Measurements from ENCODE around the gene MED10. TPM values are rescaled to one million over a fixed set of nuclear protein-coding genes. Genes with fewer than 3 reads are reported as not detected.

Gene MED10
- total RNA-seq, 1 donor from 2014 or later = 29.4 TPM

DNA sequence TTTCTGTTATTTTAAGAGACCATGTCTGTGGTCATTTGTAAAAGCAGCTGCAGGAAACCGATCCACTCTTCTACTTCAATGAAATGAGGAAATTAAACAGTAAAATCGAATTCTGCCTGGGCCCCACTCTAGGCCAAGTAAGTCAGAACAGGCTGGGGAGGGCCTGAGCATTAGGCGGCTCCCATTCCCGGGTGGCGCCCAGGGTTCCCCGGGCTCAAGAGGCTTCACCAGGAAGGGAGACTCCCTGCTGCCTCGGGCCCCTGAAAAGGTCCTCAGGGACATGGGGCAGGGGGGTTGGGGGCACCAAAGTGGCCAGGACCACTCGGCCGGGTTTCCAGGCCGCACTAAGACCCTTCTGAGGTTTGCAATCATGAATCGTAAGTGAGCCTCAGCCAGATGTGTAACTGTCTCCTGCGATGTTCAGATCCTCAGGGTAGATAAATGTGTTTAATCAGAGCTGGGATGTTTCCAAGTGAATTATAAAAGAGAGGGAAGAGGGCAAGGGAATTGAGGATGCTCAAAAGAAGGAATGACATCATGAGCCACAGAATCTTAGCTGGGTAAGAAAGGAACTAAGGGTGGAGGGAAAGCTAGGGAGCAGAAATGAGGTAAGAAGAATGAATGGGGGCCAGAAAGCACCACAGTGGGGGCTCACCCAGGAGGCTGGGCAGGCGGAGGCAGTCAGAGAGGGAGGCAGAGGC, 24.6 kb downstream of the MED10 start:
- Mint-ChIP-seq H3K9me3 (no peaks in the 10 kb centered on the region), H3K4me1 (no peaks in the 10 kb centered on the region), H3K4me3 (no peak overlapping the region), H3K27ac (ENCODE audit: unreplicated experiment) (no peak overlapping the region), H3K27me3 (ENCODE audit: low read depth) (peaks cover 6% of the 10 kb centered on the region), H3K36me3 (ENCODE audit: low read depth) (no peaks in the 10 kb centered on the region)
- TF ChIP-seq CTCF (conservative IDR thresholded peaks at IDR 0.05) = no peak
- DNase-seq (ENCODE audit: low read depth, low spot score) = no peak

DNA sequence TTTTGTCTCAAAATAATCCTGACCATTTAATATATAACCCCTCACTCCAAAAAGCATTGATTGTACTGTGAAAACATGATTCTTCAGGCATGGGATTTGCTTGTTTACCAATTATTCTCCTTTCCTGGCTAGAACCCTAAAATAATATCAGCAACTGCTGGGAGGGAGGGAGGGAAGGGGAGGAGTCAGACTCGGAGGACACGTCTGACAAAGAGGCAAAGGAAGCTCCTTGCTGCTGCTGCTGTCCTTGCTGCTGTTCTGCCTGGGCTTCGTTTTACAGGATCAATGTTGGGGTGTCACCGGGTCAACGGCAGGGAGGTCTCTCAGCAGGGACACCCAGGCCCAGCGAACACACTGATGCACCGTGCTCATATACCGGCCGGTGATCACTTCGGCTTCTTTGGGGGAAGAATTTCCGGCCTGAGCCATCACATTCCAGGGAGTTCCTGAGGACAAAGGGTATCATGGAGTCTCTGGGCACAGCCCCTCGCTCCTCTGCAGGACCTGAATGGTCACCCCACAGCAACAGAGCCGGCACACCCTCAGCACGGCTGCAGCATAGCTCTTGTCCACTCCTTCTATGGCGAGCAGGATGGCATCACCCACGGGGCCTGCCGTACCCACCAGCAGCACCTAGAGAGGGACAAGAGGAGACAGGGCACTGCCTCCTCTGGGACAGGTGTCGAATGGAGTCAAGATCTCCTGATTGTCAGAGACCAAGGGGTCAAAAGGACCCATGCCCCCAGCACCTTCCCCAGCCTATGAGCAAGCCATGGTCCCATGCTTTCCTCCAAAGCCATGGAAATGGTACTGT, 27.9 kb downstream of the MED10 start:
- TF ChIP-seq CTCF (conservative IDR thresholded peaks at IDR 0.05) = no peak
- no peaks in the 10 kb centered on the region for H3K9me3 Mint-ChIP-seq
- no peaks in the 10 kb centered on the region for H3K36me3 Mint-ChIP-seq (ENCODE audit: low read depth)
- no peak overlapping the region for H3K4me3 Mint-ChIP-seq
- peaks cover 13% of the 10 kb centered on the region for H3K27me3 Mint-ChIP-seq (ENCODE audit: low read depth)
- H3K4me1 Mint-ChIP-seq = no peaks in the 10 kb centered on the region
- no peak for DNase-seq (ENCODE audit: low read depth, low spot score)
- no peak overlapping the region for H3K27ac Mint-ChIP-seq (ENCODE audit: unreplicated experiment)

DNA sequence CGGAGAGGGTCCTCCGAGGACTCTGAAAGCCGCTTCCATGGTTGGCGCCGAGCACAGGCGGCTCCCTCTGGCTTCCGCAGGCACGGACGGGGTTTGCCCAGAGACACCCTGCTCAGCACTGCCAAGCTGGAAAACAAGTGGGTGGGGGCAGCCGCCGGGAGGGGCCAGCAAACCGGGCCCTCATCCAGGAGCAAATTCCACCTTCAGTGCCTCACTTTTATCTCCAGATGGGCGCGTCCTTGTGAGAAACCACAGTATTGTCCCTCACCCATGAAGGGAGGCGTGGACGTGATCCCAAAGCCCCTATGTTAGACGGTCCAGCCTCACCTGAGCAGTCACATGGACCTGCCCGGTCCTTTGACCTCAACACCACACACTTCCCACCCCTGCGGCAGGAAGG, 29.0 kb downstream of the MED10 start:
- no peaks in the 10 kb centered on the region for H3K36me3 Mint-ChIP-seq (ENCODE audit: low read depth)
- DNase-seq (ENCODE audit: low read depth, low spot score) = no peak
- no peak overlapping the region for H3K4me3 Mint-ChIP-seq
- H3K27ac Mint-ChIP-seq (ENCODE audit: unreplicated experiment) = no peak overlapping the region
- H3K9me3 Mint-ChIP-seq = no peaks in the 10 kb centered on the region
- H3K27me3 Mint-ChIP-seq (ENCODE audit: low read depth) = peaks cover 15% of the 10 kb centered on the region
- TF ChIP-seq CTCF (conservative IDR thresholded peaks at IDR 0.05) = no peak
- no peaks in the 10 kb centered on the region for H3K4me1 Mint-ChIP-seq

DNA sequence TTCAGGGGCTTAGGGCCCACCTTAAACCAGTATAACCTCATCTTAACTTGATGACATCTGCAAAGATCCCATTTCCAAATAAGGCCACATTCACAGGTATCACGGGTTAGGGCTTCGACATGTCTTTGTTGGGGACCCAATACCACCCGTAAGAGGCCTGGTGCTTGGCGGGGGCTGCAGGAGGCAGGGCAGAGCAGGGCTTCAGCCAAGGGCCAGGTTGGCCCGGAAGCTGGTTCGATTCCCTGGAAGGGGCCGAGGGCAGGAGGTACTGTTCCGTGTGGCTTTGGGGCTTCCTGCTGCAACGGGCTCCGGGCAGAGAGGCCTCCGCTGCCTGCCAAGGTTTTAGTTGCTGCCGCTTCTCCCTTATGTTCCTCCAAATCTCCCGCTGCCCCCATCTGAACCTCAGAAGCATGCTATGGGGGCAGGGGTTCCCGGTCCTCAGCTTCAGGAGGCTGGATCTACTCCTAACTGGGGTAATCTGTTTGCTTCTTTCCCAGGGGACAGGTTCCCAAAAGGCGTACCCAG, 29.8 kb downstream of the MED10 start:
- Mint-ChIP-seq H3K9me3 (no peaks in the 10 kb centered on the region), H3K27ac (ENCODE audit: unreplicated experiment) (no peak overlapping the region), H3K4me3 (no peak overlapping the region), H3K4me1 (no peaks in the 10 kb centered on the region), H3K36me3 (ENCODE audit: low read depth) (no peaks in the 10 kb centered on the region), H3K27me3 (ENCODE audit: low read depth) (peaks cover 15% of the 10 kb centered on the region)
- DNase-seq (ENCODE audit: low read depth, low spot score) = no peak
- TF ChIP-seq CTCF (conservative IDR thresholded peaks at IDR 0.05) = no peak

DNA sequence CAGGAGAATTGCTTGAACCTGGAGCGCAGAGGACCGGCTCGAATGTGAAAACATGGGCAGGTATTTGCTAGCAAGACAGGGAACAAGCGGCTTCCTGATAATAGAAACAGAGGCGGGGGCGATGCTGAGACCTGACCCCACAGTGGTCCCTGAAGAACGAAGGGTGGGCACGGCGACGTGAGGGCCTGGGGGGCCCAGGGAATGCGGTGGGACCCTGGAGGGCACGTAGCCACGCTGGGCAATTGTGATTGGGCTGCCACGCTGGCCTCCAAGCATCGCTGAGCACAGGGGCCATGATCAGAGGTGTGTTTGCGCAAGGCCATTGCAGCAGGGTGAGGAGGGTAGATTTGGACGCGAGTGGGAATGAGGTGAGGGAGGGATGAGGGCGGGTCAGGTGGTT, 30.7 kb downstream of the MED10 start:
- no peak for TF ChIP-seq CTCF (conservative IDR thresholded peaks at IDR 0.05)
- no peak for DNase-seq (ENCODE audit: low read depth, low spot score)
- H3K4me1 Mint-ChIP-seq = no peaks in the 10 kb centered on the region
- H3K27ac Mint-ChIP-seq (ENCODE audit: unreplicated experiment) = no peak overlapping the region
- H3K9me3 Mint-ChIP-seq = no peaks in the 10 kb centered on the region
- H3K27me3 Mint-ChIP-seq (ENCODE audit: low read depth) = peaks cover 15% of the 10 kb centered on the region
- no peaks in the 10 kb centered on the region for H3K36me3 Mint-ChIP-seq (ENCODE audit: low read depth)
- no peak overlapping the region for H3K4me3 Mint-ChIP-seq
